HEK293 (cell line): ENCODE measurements around the gene COA1.
A peak's percentile ranks its signal among the peaks of the same experiment; 100 is the strongest.

Source experiments
- CTCF ChIA-PET: fragments of 350-600 bp; formaldehyde crosslinking; extraction: SDS; loops from one replicate; lab custom pipeline; 2021; ENCODE audit warnings: antibody characterized with exemption; lab: Yijun Ruan, JAX
- POLR2A ChIA-PET: fragments of 300-600 bp; formaldehyde crosslinking; extraction: SDS; loops from one replicate; lab custom pipeline; 2020; ENCODE audit warnings: antibody characterized with exemption, inconsistent platforms; lab: Yijun Ruan, JAX
- H3K27ac ChIP-seq: fragments of 200-500 bp; sonication (Bioruptor generic); 2 replicates; pipeline ENCODE4 v1.5.1; 2014; ENCODE audit warnings: low read depth, low read length, control low read depth, inconsistent platforms; ENCODE audit errors: extremely low read depth
- H3K36me3 ChIP-seq, 2 experiments: fragments of 200-500 bp in 1 of 2; sonication (Bioruptor generic) in 1 of 2; 1 replicate in 1 of 2; 2 replicates in 1 of 2; pipeline ENCODE4 v1.5.1; 2014 to 2017; ENCODE audit warnings: inconsistent platforms in 2 of 2, low read length in 2 of 2; ENCODE audit not compliant: control insufficient read depth in 2 of 2, insufficient read depth in 1 of 2
- H3K4me1 ChIP-seq: fragments of 200-500 bp; sonication (Bioruptor generic); 2 replicates; pipeline ENCODE4 v1.5.1; 2014; ENCODE audit warnings: mild to moderate bottlenecking, low read length, inconsistent platforms; ENCODE audit not compliant: control insufficient read depth, insufficient read depth
- H3K4me3 ChIP-seq: 2 replicates; pipeline ENCODE4 v1.5.1; 2011; ENCODE audit warnings: low read depth, mild to moderate bottlenecking, control low read depth, low read length, moderate library complexity
- H3K9me3 ChIP-seq: fragments of 200-500 bp; sonication (Bioruptor generic); 2 replicates; pipeline ENCODE4 v1.5.1; 2014; ENCODE audit warnings: low read depth, low read length, inconsistent platforms; ENCODE audit not compliant: control insufficient read depth, insufficient read depth
- CTCF ChIP-seq: fragments of 450-650 bp; formaldehyde crosslinking; IDR thresholded peaks from 2 replicates; pipeline ENCODE4 v1.5.1; 2016; ENCODE audit warnings: missing biosample characterization, missing genetic modification characterization
- KLF16 ChIP-seq: fragments of 450-650 bp; formaldehyde crosslinking; IDR thresholded peaks from 2 replicates; pipeline ENCODE4 v1.5.1; 2017; ENCODE audit warnings: missing biosample characterization, missing genetic modification characterization
- PRDM1 ChIP-seq: fragments of 450-650 bp; formaldehyde crosslinking; IDR thresholded peaks from 2 replicates; pipeline ENCODE4; 2016; ENCODE audit warnings: missing biosample characterization, missing genetic modification characterization
- SP7 ChIP-seq: fragments of 450-650 bp; formaldehyde crosslinking; IDR thresholded peaks from 2 replicates; pipeline ENCODE4 v1.5.1; 2016; ENCODE audit warnings: missing biosample characterization, missing genetic modification characterization
- ZBTB17 ChIP-seq: fragments of 450-650 bp; formaldehyde crosslinking; IDR thresholded peaks from 2 replicates; pipeline ENCODE4 v1.5.1; 2016; ENCODE audit warnings: missing biosample characterization, missing genetic modification characterization
- ZEB2 ChIP-seq: fragments of 450-650 bp; formaldehyde crosslinking; IDR thresholded peaks from 2 replicates; pipeline ENCODE4 v1.5.1; 2016; ENCODE audit warnings: missing biosample characterization, missing genetic modification characterization
- ZFHX2 ChIP-seq: fragments of 450-650 bp; formaldehyde crosslinking; conservative IDR thresholded peaks from 2 replicates; pipeline ENCODE4 v1.5.1; 2016; ENCODE audit warnings: missing biosample characterization, missing genetic modification characterization
- ZIC2 ChIP-seq: fragments of 450-650 bp; formaldehyde crosslinking; IDR thresholded peaks from 2 replicates; pipeline ENCODE4 v1.5.1; 2016; ENCODE audit warnings: missing biosample characterization, missing genetic modification characterization
- ZNF157 ChIP-seq: fragments of 450-650 bp; formaldehyde crosslinking; IDR thresholded peaks from 2 replicates; pipeline ENCODE4 v1.5.1; 2016; ENCODE audit warnings: missing biosample characterization, missing genetic modification characterization
- ZNF214 ChIP-seq: fragments of 450-650 bp; formaldehyde crosslinking; IDR thresholded peaks from 2 replicates; pipeline ENCODE4 v1.5.1; 2017; ENCODE audit warnings: missing biosample characterization, mild to moderate bottlenecking, missing genetic modification characterization, borderline replicate concordance
- ZNF239 ChIP-seq: fragments of 450-650 bp; formaldehyde crosslinking; IDR thresholded peaks from 2 replicates; pipeline ENCODE4 v1.5.1; 2016; ENCODE audit warnings: missing biosample characterization, missing genetic modification characterization
- ZNF26 ChIP-seq: fragments of 450-650 bp; formaldehyde crosslinking; IDR thresholded peaks from 2 replicates; pipeline ENCODE4 v1.5.1; 2016; ENCODE audit warnings: missing biosample characterization, missing genetic modification characterization
- ZNF362 ChIP-seq: fragments of 450-650 bp; formaldehyde crosslinking; IDR thresholded peaks from 2 replicates; pipeline ENCODE4 v1.5.1; 2016; ENCODE audit warnings: missing biosample characterization, missing genetic modification characterization
- ZNF394 ChIP-seq: fragments of 450-650 bp; formaldehyde crosslinking; IDR thresholded peaks from 2 replicates; pipeline ENCODE4 v1.5.1; 2016; ENCODE audit warnings: missing biosample characterization, missing genetic modification characterization, mild to moderate bottlenecking, moderate library complexity, borderline replicate concordance
- ZNF404 ChIP-seq: fragments of 450-650 bp; formaldehyde crosslinking; IDR thresholded peaks from 2 replicates; pipeline ENCODE4 v1.5.1; 2017; ENCODE audit warnings: missing biosample characterization, missing genetic modification characterization
- ZNF513 ChIP-seq: fragments of 450-650 bp; IDR thresholded peaks from 2 replicates; pipeline ENCODE4 v1.5.1; 2018; ENCODE audit warnings: missing biosample characterization, missing genetic modification characterization
- ZNF518A ChIP-seq: fragments of 450-650 bp; formaldehyde crosslinking; conservative IDR thresholded peaks from 2 replicates; pipeline ENCODE4 v1.5.1; 2016; ENCODE audit warnings: low read depth, missing biosample characterization, missing genetic modification characterization
- ZNF600 ChIP-seq: fragments of 450-650 bp; formaldehyde crosslinking; IDR thresholded peaks from 2 replicates; pipeline ENCODE4 v1.5.1; 2016; ENCODE audit warnings: missing biosample characterization, missing genetic modification characterization
- ZNF660 ChIP-seq: fragments of 450-650 bp; IDR thresholded peaks from 2 replicates; pipeline ENCODE4 v1.5.1; 2018; ENCODE audit warnings: missing biosample characterization, mild to moderate bottlenecking, missing genetic modification characterization
- ZNF707 ChIP-seq: fragments of 450-650 bp; formaldehyde crosslinking; IDR thresholded peaks from 2 replicates; pipeline ENCODE4 v1.5.1; 2016; ENCODE audit warnings: missing biosample characterization, missing genetic modification characterization
- ZSCAN23 ChIP-seq: fragments of 450-650 bp; formaldehyde crosslinking; IDR thresholded peaks from 2 replicates; pipeline ENCODE4 v1.5.1; 2016; ENCODE audit warnings: missing biosample characterization, missing genetic modification characterization

COA1 gene

GRCh38 chr7:43764039-43764761, 34.9 kb upstream of the COA1 start (continued):
- TF ChIP-seq ZNF518A (tag by site-specific recombination) (no peak), ZNF660 (no peak)

- POLR2A ChIA-PET: no interaction called here
- Histone ChIP-seq H3K27ac (no peak overlapping the region), H3K36me3 (no peaks in the 10 kb centered on the region), H3K4me1 (peaks cover 23% of the 10 kb centered on the region), H3K4me3 (no peak overlapping the region), H3K9me3 (no peaks in the 10 kb centered on the region)
- TF ChIP-seq ZNF600 (tag by site-specific recombination) (peak; percentile 43), ZBTB17 (peak; percentile 34; the same call in 1 of the 2 replicates), ZNF362 (tag by site-specific recombination) (no peak), CTCF (tag by site-specific recombination) (peak; percentile 55), ZIC2 (tag by site-specific recombination) (peak; percentile 44), ZSCAN23 (tag by site-specific recombination) (no peak)
- CTCF ChIA-PET: interaction anchor here (1.2 to 1.9 kb wide), 2 partner anchors 29 to 63 kb away, joined by 3 to 7 read pairs; no protein-coding TSS in a partner anchor
These were observed 33.9 kb upstream of the COA1 start for GRCh38 chr7:43763183-43763582.

- CTCF ChIA-PET: interaction anchor here (0.8 to 1.7 kb wide), 3 partner anchors 28 to 41 kb away, joined by 3 to 4 read pairs (median 3); no protein-coding TSS in a partner anchor
- TF ChIP-seq ZNF157 (tag by site-specific recombination) (no peak), KLF16 (tag by site-specific recombination) (no peak), ZNF404 (tag by site-specific recombination) (no peak), ZNF26 (tag by site-specific recombination) (no peak), SP7 (tag by site-specific recombination) (0 out of 2 replicates have a peak, but pooled peaks have one; percentile 43), ZEB2 (tag by site-specific recombination) (no peak), ZNF513 (0 out of 2 replicates have a peak, but pooled peaks have one; percentile 25), ZNF239 (tag by site-specific recombination) (no peak), PRDM1 (tag by site-specific recombination) (no peak), ZNF707 (tag by site-specific recombination) (no peak), ZFHX2 (no peak), ZNF214 (no peak), ZNF394 (no peak)
These were observed 32.8 kb upstream of the COA1 start for GRCh38 chr7:43761938-43762692.

More at GRCh38 chr7:43761938-43762692, 32.8 kb upstream of the COA1 start:
- peaks cover 26% of the 10 kb centered on the region for H3K4me1 ChIP-seq
- H3K27ac ChIP-seq: no peak overlapping the region
- H3K36me3 ChIP-seq: no peaks in the 10 kb centered on the region
- H3K4me3 ChIP-seq: no peak overlapping the region
- POLR2A ChIA-PET: no interaction called here
- H3K9me3 ChIP-seq: no peaks in the 10 kb centered on the region
